ENCODE results near the gene FAM111A. TPM values are rescaled to one million over a fixed set of nuclear protein-coding genes. Genes with fewer than 3 reads are reported as not detected.

FAM111A gene
- total RNA-seq, 4 donors from 2014 or later, result 2.0 to 7.0 (median 3.7) TPM

- Histone ChIP-seq H3K9me3 (no peaks in the 10 kb centered on the region), H3K27ac (no peak overlapping the region), H3K4me1 (no peaks in the 10 kb centered on the region), H3K36me3 (no peaks in the 10 kb centered on the region), H3K4me3 (no peak overlapping the region), H3K27me3 (peaks cover 0 to under 1% (median 0%) of the 10 kb centered on the region in 3 donors)
- no peak for ATAC-seq
- no peak for DNase-seq
- no peak for TF ChIP-seq POLR2A (IDR thresholded peaks at IDR 0.05)
- TF ChIP-seq, protein P1, sequence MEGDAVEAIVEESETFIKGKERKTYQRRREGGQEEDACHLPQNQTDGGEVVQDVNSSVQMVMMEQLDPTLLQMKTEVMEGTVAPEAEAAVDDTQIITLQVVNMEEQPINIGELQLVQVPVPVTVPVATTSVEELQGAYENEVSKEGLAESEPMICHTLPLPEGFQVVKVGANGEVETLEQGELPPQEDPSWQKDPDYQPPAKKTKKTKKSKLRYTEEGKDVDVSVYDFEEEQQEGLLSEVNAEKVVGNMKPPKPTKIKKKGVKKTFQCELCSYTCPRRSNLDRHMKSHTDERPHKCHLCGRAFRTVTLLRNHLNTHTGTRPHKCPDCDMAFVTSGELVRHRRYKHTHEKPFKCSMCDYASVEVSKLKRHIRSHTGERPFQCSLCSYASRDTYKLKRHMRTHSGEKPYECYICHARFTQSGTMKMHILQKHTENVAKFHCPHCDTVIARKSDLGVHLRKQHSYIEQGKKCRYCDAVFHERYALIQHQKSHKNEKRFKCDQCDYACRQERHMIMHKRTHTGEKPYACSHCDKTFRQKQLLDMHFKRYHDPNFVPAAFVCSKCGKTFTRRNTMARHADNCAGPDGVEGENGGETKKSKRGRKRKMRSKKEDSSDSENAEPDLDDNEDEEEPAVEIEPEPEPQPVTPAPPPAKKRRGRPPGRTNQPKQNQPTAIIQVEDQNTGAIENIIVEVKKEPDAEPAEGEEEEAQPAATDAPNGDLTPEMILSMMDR (IDR thresholded peaks at IDR 0.05 in 4 of 5, conservative IDR thresholded peaks at IDR 0.05 in 1 of 5), result no peak
- intact Hi-C loops (cut with DNase I; ENCODE audit: low total_unique reads), result no loop called here
- in situ Hi-C loops (cut with MboI; ENCODE audit: low sequenced_read_pairs in 4 of 4), result no loop called here
These were observed 49.9 kb downstream of the FAM111A start for GRCh38 chr11:59192446-59193020.

DNA sequence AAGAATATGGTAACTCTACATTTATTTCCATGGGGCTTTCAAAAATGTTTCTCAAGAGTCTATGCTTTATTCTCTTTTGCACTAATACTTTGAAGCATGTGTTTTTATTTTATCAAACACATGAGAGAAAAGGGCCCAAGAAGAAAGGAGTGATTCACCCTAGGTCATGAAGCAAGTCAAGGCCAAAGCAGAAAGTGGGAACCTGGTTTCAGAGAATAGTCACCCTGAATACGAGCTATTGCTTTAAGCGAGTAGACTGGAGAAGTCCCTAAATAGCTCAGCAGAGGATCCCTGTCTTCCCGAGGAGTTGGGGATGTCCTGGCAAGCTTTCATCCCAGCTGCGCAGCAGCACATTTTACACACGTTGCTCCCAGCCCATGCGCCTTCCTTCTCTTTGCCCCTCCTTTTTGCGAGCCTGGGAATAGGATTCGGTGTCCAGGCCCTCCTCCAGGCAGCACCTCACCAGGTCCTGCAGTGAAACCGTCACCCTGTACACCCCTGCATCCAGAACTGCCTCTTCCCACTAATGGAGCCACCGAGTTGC is 51.0 kb downstream of the FAM111A start:
- intact Hi-C loops (cut with DNase I; ENCODE audit: low total_unique reads), result no loop called here
- Histone ChIP-seq H3K4me1 (no peaks in the 10 kb centered on the region), H3K27me3 (no peaks in the 10 kb centered on the region), H3K36me3 (no peaks in the 10 kb centered on the region), H3K9me3 (no peaks in the 10 kb centered on the region), H3K27ac (no peak overlapping the region), H3K4me3 (no peak overlapping the region)
- DNase-seq (no peak), ATAC-seq (no peak)
- in situ Hi-C loops (cut with MboI; ENCODE audit: low sequenced_read_pairs in 4 of 4), result no loop called here
- TF ChIP-seq, protein P1 (IDR thresholded peaks at IDR 0.05 in 4 of 5, conservative IDR thresholded peaks at IDR 0.05 in 1 of 5), result no peak
- no peak for TF ChIP-seq POLR2A (IDR thresholded peaks at IDR 0.05)

DNA sequence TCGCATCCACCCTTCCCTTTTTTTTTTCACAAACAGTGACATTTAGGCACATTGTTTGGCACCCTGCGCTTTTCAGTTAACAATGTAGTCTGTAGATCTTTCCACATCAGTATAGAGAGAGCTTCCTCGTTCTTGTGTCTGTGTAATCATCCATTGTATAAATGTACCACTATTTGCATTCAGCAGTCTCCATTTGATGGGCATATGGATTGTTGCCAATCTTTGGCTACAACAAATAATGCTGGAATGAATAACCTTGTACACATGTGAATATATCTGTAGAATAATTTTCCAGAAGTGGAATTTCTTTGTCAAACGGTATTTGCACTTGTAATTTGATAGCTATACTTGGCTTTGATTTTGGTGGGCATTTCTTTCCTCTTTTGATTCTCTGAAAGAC is 52.9 kb downstream of the FAM111A start:
- intact Hi-C loops (cut with DNase I; ENCODE audit: low total_unique reads) (no loop called here), in situ Hi-C loops (cut with MboI; ENCODE audit: low sequenced_read_pairs in 4 of 4) (no loop called here)
- Histone ChIP-seq H3K27me3 (no peaks in the 10 kb centered on the region), H3K4me1 (no peaks in the 10 kb centered on the region), H3K9me3 (no peaks in the 10 kb centered on the region), H3K27ac (no peak overlapping the region), H3K4me3 (no peak overlapping the region), H3K36me3 (no peaks in the 10 kb centered on the region)
- DNase-seq, result no peak
- ATAC-seq, result no peak
- TF ChIP-seq POLR2A (IDR thresholded peaks at IDR 0.05), result no peak
- TF ChIP-seq, protein P1 (IDR thresholded peaks at IDR 0.05 in 4 of 5, conservative IDR thresholded peaks at IDR 0.05 in 1 of 5), result no peak

- H3K4me3 ChIP-seq, result no peak overlapping the region
- no peak for ATAC-seq
- intact Hi-C loops (cut with DNase I; ENCODE audit: low total_unique reads), result no loop called here
- no peak overlapping the region for H3K27ac ChIP-seq
- in situ Hi-C loops (cut with MboI; ENCODE audit: low sequenced_read_pairs in 4 of 4), result no loop called here
- H3K9me3 ChIP-seq, result no peaks in the 10 kb centered on the region
- no peak for TF ChIP-seq POLR2A (IDR thresholded peaks at IDR 0.05)
- TF ChIP-seq, protein P1 (IDR thresholded peaks at IDR 0.05 in 4 of 5, conservative IDR thresholded peaks at IDR 0.05 in 1 of 5), result no peak
- no peaks in the 10 kb centered on the region for H3K4me1 ChIP-seq
- no peaks in the 10 kb centered on the region for H3K36me3 ChIP-seq
- no peak for DNase-seq
- no peaks in the 10 kb centered on the region for H3K27me3 ChIP-seq
These were observed 54.1 kb downstream of the FAM111A start for GRCh38 chr11:59196777-59197176.

- Histone ChIP-seq H3K4me3 (no peak overlapping the region), H3K36me3 (no peaks in the 10 kb centered on the region), H3K27me3 (no peaks in the 10 kb centered on the region), H3K9me3 (no peaks in the 10 kb centered on the region), H3K27ac (no peak overlapping the region), H3K4me1 (no peaks in the 10 kb centered on the region)
- ATAC-seq (no peak), DNase-seq (peak in 1 of 2 donors; percentile 30)
- intact Hi-C loops (cut with DNase I; ENCODE audit: low total_unique reads) (no loop called here), in situ Hi-C loops (cut with MboI; ENCODE audit: low sequenced_read_pairs in 4 of 4) (no loop called here)
- no peak for TF ChIP-seq POLR2A (IDR thresholded peaks at IDR 0.05)
- TF ChIP-seq, protein P1 (IDR thresholded peaks at IDR 0.05 in 4 of 5, conservative IDR thresholded peaks at IDR 0.05 in 1 of 5), result no peak
These were observed 55.3 kb downstream of the FAM111A start for GRCh38 chr11:59197991-59198390.
